HG03280 (cell line): ENCODE data around the gene PARD3.

Experiments used
- ATAC-seq: cut with Tn5 transposase; IDR thresholded peaks from one replicate; pipeline ENCODE4 v1.9.1; 2021; ENCODE audit warnings: mild to moderate bottlenecking, moderate library complexity; ENCODE audit not compliant: unreplicated experiment

The PARD3 gene

GRCh38 chr10:34181553-34182300 is 633.4 kb downstream of the PARD3 start:
- no peak for ATAC-seq

- no peak for ATAC-seq
Measured at GRCh38 chr10:34180749-34181148, 634.3 kb downstream of the PARD3 start.

- ATAC-seq, result no peak
Measured at GRCh38 chr10:34179280-34179679, 635.8 kb downstream of the PARD3 start.

- ATAC-seq, result no peak
Measured at GRCh38 chr10:34178756-34179155, 636.3 kb downstream of the PARD3 start.

GRCh38 chr10:34178196-34178595 is 636.9 kb downstream of the PARD3 start:
- ATAC-seq, result no peak

- ATAC-seq, result no peak
Measured at GRCh38 chr10:34177445-34177844, 637.7 kb downstream of the PARD3 start.

GRCh38 chr10:34176351-34176750 is 638.7 kb downstream of the PARD3 start:
- ATAC-seq, result no peak

DNA sequence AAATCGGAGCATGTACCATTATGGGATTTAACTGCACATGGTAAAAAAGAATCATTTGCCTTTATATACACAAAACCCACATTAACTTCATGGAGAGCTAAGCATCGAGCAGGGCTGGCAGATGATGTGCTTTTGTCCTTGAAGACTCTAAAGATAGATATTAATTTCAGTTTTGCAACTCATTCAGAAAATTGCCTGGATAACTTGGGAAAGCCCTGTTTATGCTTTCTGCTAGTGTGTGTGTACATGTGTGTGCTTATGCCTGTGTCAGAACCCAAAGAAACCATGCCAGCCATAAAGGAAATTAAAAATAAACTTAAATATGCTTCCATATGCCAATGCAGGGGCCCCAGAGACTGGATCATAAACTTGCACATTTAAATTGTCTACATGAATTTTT is 640.0 kb downstream of the PARD3 start:
- no peak for ATAC-seq

DNA sequence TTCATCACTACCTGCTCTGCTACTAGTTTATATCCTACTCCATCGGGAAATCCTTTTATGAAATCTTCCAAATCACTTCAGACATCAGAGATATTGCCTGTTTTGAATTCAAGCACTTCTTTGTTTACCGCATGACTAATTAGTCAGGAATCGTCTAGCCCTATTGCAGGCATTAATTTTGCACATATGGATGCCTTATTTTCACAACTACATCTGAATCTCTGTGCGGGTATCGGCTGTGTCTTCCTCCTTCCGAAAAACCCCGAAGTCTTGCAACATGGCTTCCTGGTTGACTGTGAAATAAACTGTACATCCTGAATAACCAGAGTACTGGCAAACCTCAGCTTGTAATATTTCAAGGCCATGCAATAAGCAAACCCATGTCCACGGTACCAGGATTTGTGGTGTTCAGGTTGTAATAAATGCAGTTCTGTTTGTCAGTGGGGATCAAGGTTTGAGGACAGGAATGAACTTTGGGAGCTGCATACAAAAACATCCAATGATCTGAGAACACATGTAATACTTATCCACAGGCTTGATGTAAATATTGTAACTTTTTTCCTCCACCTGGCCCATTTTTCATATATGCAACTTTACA is 642.1 kb downstream of the PARD3 start:
- ATAC-seq, result no peak

DNA sequence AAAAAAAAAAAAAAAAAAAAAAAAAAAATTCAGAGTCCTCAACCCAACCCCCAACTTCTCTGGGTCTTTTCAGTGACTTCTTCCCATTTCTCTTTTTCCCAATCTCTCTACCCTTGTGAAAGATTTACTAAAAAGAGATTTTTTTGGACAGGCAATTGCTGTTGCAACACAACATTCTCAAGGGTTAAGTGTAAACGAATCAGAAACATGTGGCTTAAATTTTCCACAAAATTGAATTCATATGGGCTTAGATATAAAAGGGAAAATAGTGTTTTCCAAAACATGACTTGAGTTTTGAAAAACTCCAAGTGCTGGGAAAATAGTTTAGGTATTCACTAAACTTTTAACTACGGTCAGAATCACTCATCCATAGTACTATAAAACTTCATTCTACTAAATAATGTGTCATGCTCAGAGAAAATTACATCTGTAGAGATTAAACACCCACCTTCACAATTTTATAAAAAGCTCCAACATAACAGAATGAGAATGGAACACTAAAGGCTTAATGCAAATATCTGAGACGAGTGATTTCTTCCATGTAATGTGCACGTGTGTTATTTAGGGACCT is 643.1 kb downstream of the PARD3 start:
- no peak for ATAC-seq

- ATAC-seq, result no peak
Measured at GRCh38 chr10:34169677-34170076, 645.4 kb downstream of the PARD3 start.

DNA sequence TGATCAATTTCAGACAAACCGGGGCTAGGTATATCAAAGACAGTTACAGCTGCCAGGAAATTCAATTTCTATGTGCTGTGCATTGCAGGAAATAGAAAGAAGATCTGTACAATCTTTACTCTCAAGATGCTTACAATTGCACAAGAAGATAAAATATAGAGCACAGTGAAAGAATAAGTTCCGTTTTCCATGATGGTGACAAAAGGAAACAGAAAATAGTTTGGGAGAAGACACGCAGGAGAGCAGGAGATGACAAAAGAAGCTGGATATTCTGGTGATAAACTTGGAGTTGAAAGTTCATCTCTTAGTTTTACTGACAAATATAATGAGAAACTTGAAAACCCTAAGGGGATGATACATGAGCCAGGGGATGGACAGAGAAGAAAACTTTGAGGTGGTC is 646.0 kb downstream of the PARD3 start:
- ATAC-seq, result no peak

DNA sequence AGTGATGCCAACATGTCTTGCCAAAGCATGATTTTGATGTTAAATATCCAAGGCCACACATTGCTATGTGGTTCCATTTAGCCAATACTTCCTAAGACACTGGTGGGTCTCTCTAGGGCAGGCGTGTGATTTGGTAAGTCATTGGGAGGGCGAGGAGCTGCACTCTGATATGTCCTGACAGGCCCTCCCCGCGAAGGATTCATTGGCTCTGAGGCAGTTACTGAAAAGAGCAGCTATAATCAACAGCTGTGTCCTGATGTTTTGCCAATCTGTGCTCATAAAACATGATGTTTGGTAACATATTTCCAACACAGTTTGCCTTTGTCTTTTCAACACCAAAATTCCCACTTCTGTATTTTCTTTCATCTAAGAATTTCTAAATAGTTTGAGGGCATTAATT is 646.7 kb downstream of the PARD3 start:
- ATAC-seq, result no peak

DNA sequence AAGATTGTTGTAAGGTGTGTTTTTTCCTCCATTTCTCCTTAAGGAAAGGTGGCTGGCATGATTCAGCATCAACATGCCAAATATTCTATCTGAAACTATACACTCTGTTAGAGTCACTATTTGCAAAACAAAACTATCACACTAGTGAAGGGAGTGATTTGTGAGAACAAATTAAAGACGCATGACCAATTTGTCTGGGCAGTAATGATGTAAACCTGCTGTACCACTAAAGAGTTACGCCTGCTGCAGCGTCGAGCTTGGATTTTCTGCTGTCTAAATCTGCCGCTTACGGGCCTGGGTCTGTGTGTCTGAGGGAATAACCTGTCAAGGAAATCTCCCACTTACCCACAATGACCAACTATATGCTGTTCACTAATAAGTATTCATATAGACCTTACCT is 648.3 kb downstream of the PARD3 start:
- no peak for ATAC-seq

DNA sequence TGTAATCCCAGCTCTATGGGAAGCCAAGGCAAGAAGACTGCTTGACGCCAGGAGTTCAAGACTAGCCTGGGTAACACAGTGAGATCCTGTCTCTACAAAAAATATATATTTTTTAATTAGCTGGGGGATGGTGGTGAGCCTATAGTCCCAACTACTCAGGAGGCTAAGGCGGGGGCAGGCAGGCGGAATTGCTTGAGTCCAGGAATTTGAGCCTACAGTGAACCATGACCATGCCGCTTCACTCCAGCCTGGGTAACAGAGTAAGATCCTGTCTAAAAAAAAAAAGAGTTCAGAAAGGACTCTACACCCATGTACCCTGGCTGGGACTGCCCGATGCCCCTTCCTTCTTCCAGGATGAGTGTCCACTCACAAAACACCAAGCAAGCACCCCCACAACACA is 648.7 kb downstream of the PARD3 start:
- ATAC-seq, result no peak

- ATAC-seq, result no peak
Measured at GRCh38 chr10:34164029-34164428, 651.1 kb downstream of the PARD3 start.

DNA sequence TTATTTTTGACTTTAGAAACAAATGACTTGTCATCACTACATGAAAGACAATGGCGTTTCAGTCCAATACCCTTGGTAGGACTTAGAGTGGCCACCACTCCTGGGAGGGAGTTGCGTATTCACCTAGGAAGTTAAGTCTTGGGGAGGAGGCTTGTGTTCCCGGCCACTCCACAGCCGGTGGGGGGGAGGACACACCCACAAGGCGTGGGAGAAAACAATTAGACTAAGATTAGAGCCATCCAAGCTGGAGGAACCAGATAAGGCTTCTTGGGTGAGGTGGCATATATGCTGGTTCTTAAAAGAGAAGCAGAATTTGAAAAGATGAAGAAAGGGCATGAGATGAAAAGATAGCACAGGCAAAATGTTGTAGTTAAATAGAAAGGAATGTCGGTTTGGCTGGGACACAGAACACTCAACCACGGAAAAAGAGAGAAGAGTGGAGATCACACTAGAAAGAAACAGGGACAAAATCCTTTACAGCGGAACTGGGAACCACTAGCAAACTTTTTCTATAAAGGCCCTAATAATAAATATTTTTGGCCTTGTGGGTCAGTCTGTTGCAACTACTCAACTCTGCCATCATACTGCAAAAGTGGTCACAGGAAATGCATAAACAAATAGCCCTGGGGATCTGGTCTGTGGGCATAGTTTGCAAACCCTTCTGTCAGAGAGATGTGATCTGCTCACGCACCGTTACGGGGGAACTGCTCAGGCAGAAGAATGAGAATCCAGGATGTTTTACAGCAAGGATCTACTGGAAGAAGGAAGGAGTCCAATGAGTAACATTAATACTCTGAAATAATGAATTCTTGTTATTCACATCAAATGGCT is 651.8 kb downstream of the PARD3 start:
- ATAC-seq, result no peak

- no peak for ATAC-seq
Measured at GRCh38 chr10:34161777-34162370, 653.2 kb downstream of the PARD3 start.

DNA sequence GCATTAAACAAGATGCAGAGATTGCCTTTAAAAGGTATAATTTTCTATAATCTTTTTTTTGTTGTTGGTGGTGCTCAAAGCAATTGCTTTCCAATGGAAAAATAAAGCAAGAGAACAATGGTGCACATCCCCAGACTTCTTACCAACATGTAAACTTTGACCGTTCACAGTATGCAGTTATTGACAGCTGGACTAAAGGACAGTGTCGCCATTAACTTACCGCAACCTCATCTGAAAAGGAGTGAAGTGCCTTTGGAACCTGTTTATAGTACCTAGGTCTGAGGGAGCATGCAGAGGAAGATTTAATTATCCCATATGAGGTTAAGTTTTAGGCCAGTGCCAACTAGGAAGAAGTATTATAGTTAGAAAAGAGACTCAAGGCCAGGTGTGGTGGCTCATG is 654.5 kb downstream of the PARD3 start:
- no peak for ATAC-seq

GRCh38 chr10:34157501-34157900 is 657.6 kb downstream of the PARD3 start:
- no peak for ATAC-seq

GRCh38 chr10:34156781-34157425 is 658.2 kb downstream of the PARD3 start:
- ATAC-seq, result no peak
